Measurements from ENCODE around the gene MCCD1. TPM values are rescaled to one million over a fixed set of nuclear protein-coding genes. Genes with fewer than 3 reads are reported as not detected.

MCCD1 gene
- total and polyA plus RNA-seq, 8 donors = not detected

DNA sequence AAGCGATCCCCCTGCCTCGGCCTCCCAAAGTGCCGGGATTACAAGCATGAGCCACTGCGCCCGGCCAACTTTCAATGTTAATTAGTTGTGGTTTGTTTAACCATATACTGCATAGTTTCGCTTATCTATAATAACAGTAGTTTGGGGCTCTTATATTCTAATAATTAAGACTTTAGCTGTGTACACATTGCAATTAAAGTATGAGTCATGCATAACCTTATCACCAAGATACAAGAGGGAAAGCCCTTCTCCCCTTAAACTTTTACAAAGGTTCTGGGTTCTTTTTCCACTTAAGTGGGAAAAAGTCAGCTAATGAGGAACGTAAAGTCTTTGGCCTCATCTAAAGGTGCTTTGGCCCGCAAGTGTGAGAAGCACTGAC lies 3.2 kb upstream of the MCCD1 start:
- DNase-seq (no peak), ATAC-seq (no peak), FAIRE-seq (no peak)
- WGBS, 2 donors = 65 to 73% methylated on average over 8 of the region's 8 CpGs
- Histone ChIP-seq H3K36me3 (peaks cover 0 to 5% (median under 1%) of the 10 kb centered on the region in 3 donors), H3K9me3 (no peaks in the 10 kb centered on the region), H3K27ac (no peak overlapping the region), H3K4me1 (peaks cover 0 to 10% (median 10%) of the 10 kb centered on the region in 3 donors), H3K27me3 (no peaks in the 10 kb centered on the region), H3K4me3 (no peak overlapping the region)
- TF ChIP-seq, protein P1, sequence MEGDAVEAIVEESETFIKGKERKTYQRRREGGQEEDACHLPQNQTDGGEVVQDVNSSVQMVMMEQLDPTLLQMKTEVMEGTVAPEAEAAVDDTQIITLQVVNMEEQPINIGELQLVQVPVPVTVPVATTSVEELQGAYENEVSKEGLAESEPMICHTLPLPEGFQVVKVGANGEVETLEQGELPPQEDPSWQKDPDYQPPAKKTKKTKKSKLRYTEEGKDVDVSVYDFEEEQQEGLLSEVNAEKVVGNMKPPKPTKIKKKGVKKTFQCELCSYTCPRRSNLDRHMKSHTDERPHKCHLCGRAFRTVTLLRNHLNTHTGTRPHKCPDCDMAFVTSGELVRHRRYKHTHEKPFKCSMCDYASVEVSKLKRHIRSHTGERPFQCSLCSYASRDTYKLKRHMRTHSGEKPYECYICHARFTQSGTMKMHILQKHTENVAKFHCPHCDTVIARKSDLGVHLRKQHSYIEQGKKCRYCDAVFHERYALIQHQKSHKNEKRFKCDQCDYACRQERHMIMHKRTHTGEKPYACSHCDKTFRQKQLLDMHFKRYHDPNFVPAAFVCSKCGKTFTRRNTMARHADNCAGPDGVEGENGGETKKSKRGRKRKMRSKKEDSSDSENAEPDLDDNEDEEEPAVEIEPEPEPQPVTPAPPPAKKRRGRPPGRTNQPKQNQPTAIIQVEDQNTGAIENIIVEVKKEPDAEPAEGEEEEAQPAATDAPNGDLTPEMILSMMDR (IDR thresholded peaks at IDR 0.05) = no peak
- intact Hi-C loops (cut with DNase I) = no loop called here

DNA sequence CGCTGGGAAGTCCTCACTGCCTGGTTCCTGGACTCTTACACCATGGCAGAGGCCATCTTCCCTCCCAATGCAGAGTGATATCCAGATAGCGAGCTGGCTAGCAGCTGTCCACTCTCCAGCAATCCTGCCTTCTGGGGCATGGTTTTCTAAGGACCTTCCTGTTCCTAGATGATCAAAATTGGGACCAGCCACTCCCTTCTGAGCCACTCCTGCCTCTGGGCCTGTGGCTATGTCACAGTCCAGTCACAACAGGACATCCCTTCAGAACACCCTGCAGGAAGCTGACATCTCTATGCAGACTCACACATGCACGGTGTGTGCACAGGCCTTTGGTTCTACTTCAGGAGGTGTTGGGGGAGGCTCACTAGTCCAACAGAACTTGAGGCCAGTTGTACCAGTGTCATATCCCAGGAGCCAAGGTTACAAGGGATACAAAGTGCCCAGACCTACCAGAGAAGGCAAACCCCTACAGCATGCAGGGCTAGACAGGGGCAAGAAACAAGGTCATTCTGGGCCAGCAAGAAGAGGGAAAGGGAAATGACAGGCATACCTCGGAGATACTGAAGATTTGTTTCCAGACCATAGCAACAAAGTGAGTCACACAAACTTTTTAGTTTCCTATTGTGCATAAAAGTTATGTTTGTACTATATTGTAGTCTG lies 2.7 kb upstream of the MCCD1 start:
- H3K36me3 ChIP-seq = peaks cover 0 to 11% (median 6%) of the 10 kb centered on the region in 3 donors
- ATAC-seq (no peak), DNase-seq (no peak), FAIRE-seq (no peak)
- no peak overlapping the region for H3K27ac ChIP-seq
- TF ChIP-seq, protein P1 (IDR thresholded peaks at IDR 0.05) = no peak
- peaks cover 0 to 10% (median 10%) of the 10 kb centered on the region in 3 donors for H3K4me1 ChIP-seq
- H3K27me3 ChIP-seq = no peaks in the 10 kb centered on the region
- no peak overlapping the region for H3K4me3 ChIP-seq
- no peaks in the 10 kb centered on the region for H3K9me3 ChIP-seq
- intact Hi-C loops (cut with DNase I) = no loop called here
- 75 to 77% methylated on average over 4 of the region's 4 CpGs for WGBS, 2 donors

GRCh38 chr6:31528307-31528777 lies 420 bp upstream of the MCCD1 start:
- Histone ChIP-seq H3K27ac (no peak overlapping the region), H3K27me3 (no peaks in the 10 kb centered on the region), H3K36me3 (peaks cover 0 to 33% (median 17%) of the 10 kb centered on the region in 3 donors), H3K4me1 (peaks cover 0 to 10% (median 10%) of the 10 kb centered on the region in 3 donors), H3K4me3 (no peak overlapping the region), H3K9me3 (no peaks in the 10 kb centered on the region)
- DNase-seq (no peak), FAIRE-seq (no peak), ATAC-seq (peak in 2 of 4 donors; percentile 11 to 25)
- TF ChIP-seq, protein P1 (IDR thresholded peaks at IDR 0.05) = no peak
- intact Hi-C loops (cut with DNase I) = no loop called here
- 73 to 77% methylated on average over 4 of the region's 4 CpGs for WGBS, 2 donors

DNA sequence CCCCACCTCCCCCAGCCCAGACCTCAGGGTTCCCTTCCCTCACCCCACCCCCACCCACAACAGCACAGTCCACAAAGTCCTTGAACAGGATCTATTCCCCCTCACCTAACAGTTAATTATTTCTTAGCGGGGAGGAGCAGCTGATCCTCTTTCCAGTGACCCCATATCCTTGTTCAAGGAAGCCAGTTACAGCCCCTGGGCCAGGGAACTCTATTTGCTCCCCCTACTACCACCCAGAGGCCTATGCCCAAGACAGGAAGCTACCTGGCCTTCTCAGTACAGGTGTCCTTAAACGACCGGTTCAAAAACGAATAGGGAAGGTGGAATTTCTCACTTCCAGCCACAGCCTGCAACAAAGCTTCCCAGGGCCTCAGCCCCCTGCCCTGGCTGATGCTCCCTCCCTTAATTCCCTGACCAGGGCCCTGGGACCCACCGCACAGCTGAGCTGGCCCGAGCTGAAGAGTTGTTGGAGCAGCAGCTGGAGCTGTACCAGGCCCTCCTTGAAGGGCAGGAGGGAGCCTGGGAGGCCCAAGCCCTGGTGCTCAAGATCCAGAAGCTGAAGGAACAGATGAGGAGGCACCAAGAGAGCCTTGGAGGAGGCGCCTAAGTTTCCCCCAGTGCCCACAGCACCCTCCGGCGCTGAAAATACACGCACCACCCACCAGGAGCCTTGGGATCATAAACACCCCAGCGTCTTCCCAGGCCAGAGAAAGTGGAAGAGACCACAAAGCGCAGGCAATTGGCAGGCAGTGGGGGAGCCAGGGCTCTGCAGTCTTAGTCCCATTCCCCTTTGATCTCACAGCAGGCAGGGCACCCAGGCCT lies 778 bp downstream of the MCCD1 start:
- ATAC-seq (peak; percentile 14 to 57 (median 34)), DNase-seq (no peak), FAIRE-seq (no peak)
- Histone ChIP-seq H3K27ac (peak overlapping the region in 1 of 4 donors; percentile 22), H3K9me3 (no peaks in the 10 kb centered on the region), H3K36me3 (peaks cover 0 to 45% (median 29%) of the 10 kb centered on the region in 3 donors), H3K27me3 (no peaks in the 10 kb centered on the region), H3K4me3 (no peak overlapping the region), H3K4me1 (peaks cover 0 to 10% (median 10%) of the 10 kb centered on the region in 3 donors)
- TF ChIP-seq, protein P1 (IDR thresholded peaks at IDR 0.05) = no peak
- intact Hi-C loops (cut with DNase I) = no loop called here
- WGBS, 2 donors = 32 to 38% methylated on average over 12 of the region's 12 CpGs

All from pancreas (tissue), 10 donors.